ENCODE results near the gene CFAP54. TPM values are rescaled to one million over a fixed set of nuclear protein-coding genes. Genes with fewer than 3 reads are reported as not detected.
"Not testable (repeated sequence)": the region's sequence is repeated elsewhere in the genome, so short reads cannot be mapped to it uniquely, and the experiment has no call there.

Gene CFAP54, protein sequence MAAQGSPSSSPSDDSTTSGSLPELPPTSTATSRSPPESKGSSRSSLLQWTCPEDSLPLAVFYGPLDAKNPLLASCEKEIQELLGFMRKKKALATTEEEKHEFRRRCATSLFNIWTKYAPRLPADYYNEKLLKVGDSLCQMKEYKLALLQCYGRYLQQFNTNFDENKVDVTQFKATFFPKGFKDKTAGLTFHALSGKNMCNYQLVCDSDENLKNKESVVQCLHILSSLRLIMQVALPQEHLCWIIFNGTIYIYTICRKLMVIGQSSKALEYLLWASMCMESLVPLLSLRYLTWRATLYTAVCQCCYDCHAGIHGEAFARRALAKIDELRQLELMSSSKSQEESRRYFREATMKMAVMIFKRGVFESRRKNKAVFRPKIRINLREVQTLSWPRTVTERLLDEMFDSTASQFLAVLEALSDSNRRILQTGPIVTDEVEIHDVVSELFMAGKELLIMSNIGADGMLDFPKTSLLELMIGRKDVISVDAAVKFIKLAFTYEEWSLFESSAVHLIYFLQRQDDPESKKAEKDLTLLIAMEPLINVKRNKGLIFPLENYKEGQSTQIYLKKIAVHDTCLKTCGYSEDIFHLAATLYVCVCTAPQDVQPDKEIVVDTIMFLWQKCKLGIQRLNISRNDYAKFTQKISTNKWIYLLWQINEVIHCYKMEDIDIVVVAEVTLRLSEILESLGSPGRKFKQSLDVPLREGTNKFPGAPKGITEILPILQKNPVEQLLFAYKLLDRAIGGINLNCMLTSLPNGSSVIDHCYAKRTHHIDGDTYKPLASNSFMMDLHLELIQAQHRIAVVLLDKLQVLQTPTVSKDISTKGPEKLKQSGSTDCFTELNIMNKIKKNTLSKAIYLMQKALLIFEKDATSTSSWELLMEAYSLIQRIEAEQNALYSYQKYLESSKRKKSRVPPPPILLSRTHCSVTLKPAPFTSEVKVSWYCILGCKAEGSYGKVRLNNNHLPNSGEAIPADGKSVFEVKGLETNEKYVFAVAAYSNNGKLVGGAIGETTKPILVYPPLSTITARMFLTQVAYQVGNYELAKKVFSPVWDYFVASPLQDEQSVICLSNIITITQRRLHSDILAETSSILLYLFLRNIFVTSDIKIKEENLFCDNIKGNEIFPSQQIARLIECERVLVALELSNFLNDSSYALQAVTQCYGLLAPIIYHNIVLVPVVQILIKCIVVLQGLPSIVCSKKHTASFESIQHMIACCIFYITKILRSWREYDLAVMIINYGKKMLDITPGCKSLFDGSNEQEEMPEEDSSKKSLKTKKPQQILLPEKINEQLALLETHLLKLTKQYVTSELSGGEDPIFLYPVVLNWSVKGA (N-terminal part only)
- 0.16 TPM in 1 of 2 replicates, not detected in the other for total RNA-seq (2014; rRNA removed; shearing (Covaris generic))

GRCh38 chr12:96489392-96490056, at the start of gene CFAP54:
Gene CFAP54 (plus strand): TSS chr12:96489577. CDS start chr12:96489610, 33 bp downstream.
- no peaks in the 10 kb centered on the region for H3K36me3 ChIP-seq
- H3K9me3 ChIP-seq (replicated peaks): no peaks in the 10 kb centered on the region
- DNase-seq: peak; percentile 83 to 91
- no peak within 1 kb of the TSS for H3K27ac ChIP-seq
- H3K27me3 ChIP-seq: peaks cover 4% of the 10 kb centered on the region; the same call in 1 of the 2 replicates
- no peaks in the 10 kb centered on the region for H3K4me1 ChIP-seq
- peak within 1 kb of the TSS; percentile 64 for H3K4me3 ChIP-seq

GRCh38 chr12:96441816-96442215, 47.6 kb upstream of the CFAP54 start:
- Histone ChIP-seq H3K27me3 (no peaks in the 10 kb centered on the region), H3K4me1 (no peaks in the 10 kb centered on the region), H3K4me3 (no peak overlapping the region), H3K27ac (no peak overlapping the region), H3K36me3 (no peaks in the 10 kb centered on the region), H3K9me3 (replicated peaks) (no peaks in the 10 kb centered on the region)
- DNase-seq: no peak

GRCh38 chr12:96442906-96443305, 46.5 kb upstream of the CFAP54 start:
- Histone ChIP-seq H3K27me3 (no peaks in the 10 kb centered on the region), H3K36me3 (no peaks in the 10 kb centered on the region), H3K4me1 (no peaks in the 10 kb centered on the region), H3K9me3 (replicated peaks) (no peaks in the 10 kb centered on the region), H3K4me3 (no peak overlapping the region), H3K27ac (no peak overlapping the region)
- DNase-seq: no peak

DNA sequence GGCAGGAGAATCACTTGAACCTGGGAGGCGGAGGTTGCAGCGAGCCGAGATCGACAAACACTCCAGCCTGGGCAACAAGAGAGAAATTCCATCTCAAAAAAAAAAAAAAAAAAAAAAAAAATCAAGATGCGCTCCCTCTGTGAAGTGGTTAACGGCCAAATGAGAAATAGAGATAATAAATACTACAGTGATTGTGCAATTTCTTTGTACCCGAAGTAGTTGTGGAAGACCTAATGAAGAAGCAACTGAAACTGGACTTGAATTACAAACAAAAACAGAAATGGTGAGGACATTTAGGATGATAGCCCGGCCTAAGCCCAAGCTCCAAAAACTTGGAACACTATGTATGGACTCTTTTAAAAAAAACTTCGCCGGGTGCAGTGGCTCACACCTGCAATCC, 45.0 kb upstream of the CFAP54 start:
- no peak overlapping the region for H3K4me3 ChIP-seq
- H3K27ac ChIP-seq: no peak overlapping the region
- DNase-seq: no peak
- H3K4me1 ChIP-seq: no peaks in the 10 kb centered on the region
- H3K9me3 ChIP-seq (replicated peaks): no peaks in the 10 kb centered on the region
- H3K36me3 ChIP-seq: no peaks in the 10 kb centered on the region
- H3K27me3 ChIP-seq: no peaks in the 10 kb centered on the region

GRCh38 chr12:96445691-96446583, 43.4 kb upstream of the CFAP54 start:
- no peak for DNase-seq
- H3K36me3 ChIP-seq: no peaks in the 10 kb centered on the region
- no peaks in the 10 kb centered on the region for H3K9me3 ChIP-seq (replicated peaks)
- no peak overlapping the region for H3K27ac ChIP-seq
- no peaks in the 10 kb centered on the region for H3K27me3 ChIP-seq
- H3K4me1 ChIP-seq: no peaks in the 10 kb centered on the region
- H3K4me3 ChIP-seq: no peak overlapping the region

DNA sequence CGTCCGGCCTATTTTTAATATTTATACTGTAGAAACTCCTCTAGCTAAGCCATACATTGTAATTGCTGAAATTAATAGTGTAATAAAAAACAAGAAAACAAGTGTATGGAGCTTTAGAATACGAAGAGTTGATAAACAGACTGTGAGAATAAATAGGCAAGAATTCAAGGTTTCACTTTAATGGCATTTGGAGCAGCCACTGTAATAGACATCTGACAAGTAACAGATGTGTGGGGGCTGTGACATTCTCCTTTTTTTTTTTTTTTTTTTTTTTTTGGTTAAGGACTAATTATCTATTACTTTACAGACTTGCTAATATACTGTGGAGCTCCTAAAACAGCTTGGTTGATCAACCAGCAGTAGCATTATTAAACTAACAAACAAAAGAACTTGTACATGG, 42.1 kb upstream of the CFAP54 start:
- no peak for DNase-seq
- no peaks in the 10 kb centered on the region for H3K4me1 ChIP-seq
- H3K4me3 ChIP-seq: no peak overlapping the region
- no peaks in the 10 kb centered on the region for H3K27me3 ChIP-seq
- no peak overlapping the region for H3K27ac ChIP-seq
- no peaks in the 10 kb centered on the region for H3K9me3 ChIP-seq (replicated peaks)
- H3K36me3 ChIP-seq: no peaks in the 10 kb centered on the region

DNA sequence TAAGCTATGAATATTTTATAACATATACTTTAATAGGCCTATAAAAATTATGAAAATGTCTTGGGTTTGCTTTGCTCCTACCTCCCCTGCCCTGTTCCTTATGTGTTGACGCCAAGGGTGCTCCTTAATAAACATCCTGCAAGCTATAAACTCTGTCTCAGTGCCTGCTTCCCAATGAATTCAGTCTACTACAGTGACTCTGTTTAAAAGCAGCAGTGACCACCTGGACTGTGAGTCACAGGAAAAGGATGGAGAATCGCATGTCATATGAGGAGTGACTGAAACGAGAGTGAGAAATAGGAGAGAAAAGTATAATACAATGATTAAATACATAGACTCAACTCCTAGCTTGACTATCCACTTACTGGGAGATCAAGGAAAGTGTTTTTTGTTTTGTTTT, 41.1 kb upstream of the CFAP54 start:
- Histone ChIP-seq H3K27me3 (no peaks in the 10 kb centered on the region), H3K36me3 (no peaks in the 10 kb centered on the region), H3K4me1 (no peaks in the 10 kb centered on the region), H3K4me3 (no peak overlapping the region), H3K9me3 (replicated peaks) (no peaks in the 10 kb centered on the region), H3K27ac (no peak overlapping the region)
- no peak for DNase-seq

GRCh38 chr12:96452261-96452922, 37.0 kb upstream of the CFAP54 start:
- Histone ChIP-seq H3K27me3 (no peaks in the 10 kb centered on the region), H3K4me1 (no peaks in the 10 kb centered on the region), H3K36me3 (no peaks in the 10 kb centered on the region), H3K4me3 (no peak overlapping the region), H3K27ac (no peak overlapping the region), H3K9me3 (replicated peaks) (no peaks in the 10 kb centered on the region)
- no peak for DNase-seq

DNA sequence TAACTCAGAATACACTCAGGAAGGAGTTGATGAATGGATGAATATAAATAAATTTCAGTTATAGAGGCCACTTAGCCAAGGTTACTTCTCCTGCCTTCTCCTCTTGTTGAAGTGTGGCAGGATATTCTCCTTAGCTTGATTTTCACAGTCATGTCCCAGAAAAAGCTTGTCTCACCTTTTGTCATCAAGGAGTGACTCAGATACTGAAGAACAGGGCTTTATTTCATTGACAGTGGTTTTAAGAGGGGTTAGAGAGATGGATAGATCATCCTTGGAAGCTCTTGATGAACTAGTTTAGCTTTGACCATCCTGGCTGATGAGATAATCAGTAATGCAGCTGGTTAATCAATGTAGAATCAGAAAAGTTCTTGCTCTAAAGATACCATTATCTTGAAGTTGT, 35.0 kb upstream of the CFAP54 start:
- H3K4me3 ChIP-seq: no peak overlapping the region
- no peaks in the 10 kb centered on the region for H3K36me3 ChIP-seq
- DNase-seq: no peak
- H3K4me1 ChIP-seq: no peaks in the 10 kb centered on the region
- no peak overlapping the region for H3K27ac ChIP-seq
- no peaks in the 10 kb centered on the region for H3K27me3 ChIP-seq
- H3K9me3 ChIP-seq (replicated peaks): no peaks in the 10 kb centered on the region

DNA sequence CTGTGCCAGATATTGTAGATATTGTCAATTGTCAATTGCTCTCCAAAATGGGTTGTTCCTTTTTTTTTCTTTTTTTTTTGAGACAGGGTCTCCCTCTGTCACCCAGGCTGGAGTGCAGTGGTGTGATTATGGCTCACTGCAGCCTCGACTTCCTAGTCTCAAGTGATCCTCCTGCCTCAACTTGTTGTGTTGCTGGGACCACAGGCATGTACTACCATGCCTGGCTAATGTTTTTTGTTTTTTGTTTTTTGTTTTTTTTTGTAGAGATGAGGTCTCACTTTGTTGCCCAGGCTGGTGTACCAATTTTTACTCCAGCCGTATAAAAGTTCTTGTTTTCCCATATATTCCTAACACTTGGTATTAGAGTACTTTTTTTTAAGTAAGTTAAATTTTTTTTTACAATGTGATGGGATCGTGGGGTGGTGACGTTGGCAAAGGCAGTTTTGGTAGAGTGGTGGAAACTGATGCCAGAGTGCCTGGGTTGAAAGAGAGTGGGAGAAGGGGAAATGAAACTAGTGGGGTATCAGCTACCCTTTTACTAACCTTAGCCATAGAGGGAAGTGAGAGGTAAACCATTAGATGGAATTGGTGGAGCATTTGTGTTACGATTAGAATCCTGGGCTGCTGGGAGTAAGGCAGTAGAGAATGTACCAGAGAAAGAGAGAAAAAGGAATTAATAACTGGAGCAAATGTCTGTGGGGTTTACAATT, 33.0 kb upstream of the CFAP54 start:
- Histone ChIP-seq H3K9me3 (replicated peaks) (no peaks in the 10 kb centered on the region), H3K4me1 (no peaks in the 10 kb centered on the region), H3K4me3 (no peak overlapping the region), H3K27ac (no peak overlapping the region), H3K36me3 (no peaks in the 10 kb centered on the region), H3K27me3 (no peaks in the 10 kb centered on the region)
- no peak for DNase-seq

- H3K4me1 ChIP-seq: no peaks in the 10 kb centered on the region
- no peaks in the 10 kb centered on the region for H3K9me3 ChIP-seq (replicated peaks)
- H3K36me3 ChIP-seq: no peaks in the 10 kb centered on the region
- no peak overlapping the region for H3K27ac ChIP-seq
- no peak for DNase-seq
- no peaks in the 10 kb centered on the region for H3K27me3 ChIP-seq
- H3K4me3 ChIP-seq: no peak overlapping the region
Measured at GRCh38 chr12:96457191-96457930, 32.0 kb upstream of the CFAP54 start.

DNA sequence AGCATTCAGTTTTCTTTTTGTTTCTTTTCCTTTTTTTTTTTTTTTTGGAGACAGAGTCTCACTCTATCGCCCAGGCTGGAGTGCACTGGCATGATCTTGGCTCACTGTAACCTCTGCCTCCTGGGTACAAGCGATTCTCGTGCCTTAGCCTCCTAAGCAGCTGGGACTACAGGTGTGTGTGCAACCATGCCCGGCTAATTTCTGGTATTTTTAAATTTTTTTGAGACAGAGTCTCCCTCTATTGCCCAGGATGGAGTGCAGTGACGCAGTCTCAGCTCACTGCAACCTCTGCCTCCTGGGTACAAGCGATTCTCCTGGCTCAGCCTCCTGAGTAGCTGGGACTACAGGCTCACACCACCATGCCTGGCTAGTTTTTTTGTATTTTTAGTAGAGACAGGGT, 30.1 kb upstream of the CFAP54 start:
- not testable (repeated sequence) for DNase-seq; H3K27ac ChIP-seq; H3K4me1 ChIP-seq; H3K27me3 ChIP-seq; H3K9me3 ChIP-seq (replicated peaks); H3K4me3 ChIP-seq; H3K36me3 ChIP-seq
